ENCODE results near the gene ALDH1A2.

DNA sequence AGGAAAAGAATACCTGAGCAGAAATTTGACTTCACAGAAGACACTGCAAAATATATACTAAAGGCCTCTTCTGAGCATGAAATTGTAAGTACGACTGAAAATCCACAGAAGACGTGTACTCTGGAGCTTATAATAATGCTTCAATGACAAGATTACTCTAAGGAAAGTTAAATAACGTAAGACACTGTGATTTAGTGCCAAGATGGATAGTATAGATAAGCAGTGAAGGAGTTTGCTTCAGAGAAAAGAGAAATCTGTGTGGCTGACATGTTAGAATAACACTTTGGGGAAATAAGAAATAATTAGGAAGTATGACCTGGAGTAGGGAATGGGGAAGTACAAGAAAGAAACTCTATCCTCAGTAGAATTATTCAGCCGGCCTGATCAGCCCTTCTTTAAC lies 28.9 kb downstream of the ALDH1A2 start:
- no peak for TF ChIP-seq POLR2A (IDR thresholded peaks at IDR 0.05)
- TF ChIP-seq, protein P1, sequence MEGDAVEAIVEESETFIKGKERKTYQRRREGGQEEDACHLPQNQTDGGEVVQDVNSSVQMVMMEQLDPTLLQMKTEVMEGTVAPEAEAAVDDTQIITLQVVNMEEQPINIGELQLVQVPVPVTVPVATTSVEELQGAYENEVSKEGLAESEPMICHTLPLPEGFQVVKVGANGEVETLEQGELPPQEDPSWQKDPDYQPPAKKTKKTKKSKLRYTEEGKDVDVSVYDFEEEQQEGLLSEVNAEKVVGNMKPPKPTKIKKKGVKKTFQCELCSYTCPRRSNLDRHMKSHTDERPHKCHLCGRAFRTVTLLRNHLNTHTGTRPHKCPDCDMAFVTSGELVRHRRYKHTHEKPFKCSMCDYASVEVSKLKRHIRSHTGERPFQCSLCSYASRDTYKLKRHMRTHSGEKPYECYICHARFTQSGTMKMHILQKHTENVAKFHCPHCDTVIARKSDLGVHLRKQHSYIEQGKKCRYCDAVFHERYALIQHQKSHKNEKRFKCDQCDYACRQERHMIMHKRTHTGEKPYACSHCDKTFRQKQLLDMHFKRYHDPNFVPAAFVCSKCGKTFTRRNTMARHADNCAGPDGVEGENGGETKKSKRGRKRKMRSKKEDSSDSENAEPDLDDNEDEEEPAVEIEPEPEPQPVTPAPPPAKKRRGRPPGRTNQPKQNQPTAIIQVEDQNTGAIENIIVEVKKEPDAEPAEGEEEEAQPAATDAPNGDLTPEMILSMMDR (IDR thresholded peaks at IDR 0.05): no peak
